ENCODE data around the gene AOX1. TPM values are rescaled to one million over a fixed set of nuclear protein-coding genes. Genes with fewer than 3 reads are reported as not detected.

The AOX1 gene
- total RNA-seq, 1 experiment from 2014 or later = 3.5 TPM

GRCh38 chr2:200679127-200679526 lies 93.3 kb downstream of the AOX1 start:
- H3K4me1 Mint-ChIP-seq = peaks cover 0 to 4% of the 10 kb centered on the region in 2 experiments; a peak in 3 of 4 replicates
- no peak overlapping the region for H3K27ac Mint-ChIP-seq
- H3K9me3 Mint-ChIP-seq = no peaks in the 10 kb centered on the region
- Histone ChIP-seq H3K9ac (ENCODE audit: extremely low read depth, insufficient read length, low read length) (no peak overlapping the region), H2AFZ (ENCODE audit: low read length) (no peak overlapping the region), H2BK15ac (ENCODE audit: low read depth, low read length) (no peak overlapping the region), H3K18ac (ENCODE audit: insufficient read length, low read depth, low read length) (no peak overlapping the region), H4K91ac (ENCODE audit: insufficient read length, low read depth, low read length) (no peak overlapping the region), H3K4ac (ENCODE audit: low read depth, low read length) (no peak overlapping the region), H3T11ph (ENCODE audit: low read length) (no peak overlapping the region), H3K23me2 (ENCODE audit: insufficient read length, low read depth, low read length, poor library complexity, severe bottlenecking) (no peaks in the 10 kb centered on the region), H3K23ac (ENCODE audit: insufficient read length, low read depth, low read length) (no peak overlapping the region), H3K56ac (ENCODE audit: insufficient read length, low read depth, low read length) (no peak overlapping the region), H3K27me3 (ENCODE audit: insufficient read depth, low read length) (no peaks in the 10 kb centered on the region), H4K8ac (replicated peaks; ENCODE audit: insufficient read length, low read depth, low read length) (no peak overlapping the region), H3K4me2 (ENCODE audit: insufficient read depth, insufficient read length, low read length) (no peak overlapping the region), H4K20me1 (ENCODE audit: control insufficient read depth, insufficient read depth, insufficient read length) (no peaks in the 10 kb centered on the region), H2BK12ac (ENCODE audit: insufficient read length, low read depth, low read length) (no peak overlapping the region), H4K5ac (ENCODE audit: insufficient read length, low read depth, low read length) (no peak overlapping the region), H2BK20ac (ENCODE audit: low read depth, low read length, poor library complexity, severe bottlenecking) (no peak overlapping the region), H2AK5ac (ENCODE audit: insufficient read length, low read length) (no peak overlapping the region), H2BK120ac (ENCODE audit: low read depth, low read length, poor library complexity, severe bottlenecking) (no peak overlapping the region), H3K4me1 (ENCODE audit: insufficient read depth, low read length) (no peaks in the 10 kb centered on the region), H3K14ac (ENCODE audit: insufficient read depth, low read length) (no peak overlapping the region), H2BK5ac (ENCODE audit: insufficient read length, low read length) (no peak overlapping the region), H3K27ac (ENCODE audit: insufficient read length, low read depth, low read length) (no peak overlapping the region), H3K79me2 (ENCODE audit: insufficient read depth, low read length) (no peaks in the 10 kb centered on the region), H3K9me3 (ENCODE audit: control insufficient read depth, low read depth, low read length) (no peaks in the 10 kb centered on the region), H3K79me1 (ENCODE audit: insufficient read depth, low read depth, low read length, poor library complexity, severe bottlenecking) (no peaks in the 10 kb centered on the region)
- no peak for TF ChIP-seq CTCF (conservative IDR thresholded peaks at IDR 0.05)
- DNase-seq = no peak
- H3K36me3 Mint-ChIP-seq (ENCODE audit: insufficient read depth in 1 of 3, low read depth in 3 of 3) = no peaks in the 10 kb centered on the region
- no peak overlapping the region for H3K4me3 Mint-ChIP-seq
- WGBS (ENCODE audit: extremely low coverage, insufficient read length, low lambda C conversion rate) = no CpG with 5 or more reads among the region's 5 CpGs
- peaks cover 4% of the 10 kb centered on the region; the same call in 1 of the 2 replicates for H3K27me3 Mint-ChIP-seq (ENCODE audit: low read depth)

All from H9 (cell line).